Neutrophil (primary cell): ENCODE measurements around the gene SERINC4.
"Not testable (repeated sequence)": the region's sequence is repeated elsewhere in the genome, so short reads cannot be mapped to it uniquely, and the experiment has no call there.

ENCODE experiments used
- H3K27ac ChIP-seq: fragments of 200-600 bp; sonication (generic); 2 replicates; pipeline ENCODE4 v1.5.1; 2016; ENCODE audit warnings: mild to moderate bottlenecking, moderate library complexity
- H3K27me3 ChIP-seq: fragments of 200-600 bp; sonication (generic); 2 replicates; pipeline ENCODE4 v1.6.0; 2016; ENCODE audit warnings: mild to moderate bottlenecking
- H3K36me3 ChIP-seq: fragments of 200-600 bp; sonication (generic); 2 replicates; pipeline ENCODE4 v1.5.1; 2017
- H3K4me1 ChIP-seq, 2 experiments: fragments of 200-600 bp in 1 of 2; sonication (generic) in 1 of 2; 1 replicate in 1 of 2; 2 replicates in 1 of 2; pipeline versions ENCODE4 v1.5.1 to v1.6.1; 2013 to 2016; ENCODE audit warnings: low read depth in 1 of 2, low read length in 1 of 2, mild to moderate bottlenecking in 1 of 2, moderate library complexity in 1 of 2; ENCODE audit not compliant: control insufficient read depth in 1 of 2, insufficient read depth in 1 of 2
- H3K4me3 ChIP-seq, 2 experiments: fragments of 200-600 bp in 1 of 2; sonication (generic) in 1 of 2; 1 replicate in 1 of 2; 2 replicates in 1 of 2; pipeline ENCODE4 v1.5.1; 2013 to 2016; ENCODE audit warnings: low read depth in 1 of 2, low read length in 1 of 2, mild to moderate bottlenecking in 1 of 2, moderate library complexity in 1 of 2
- H3K9me3 ChIP-seq: fragments of 200-600 bp; sonication (generic); 2 replicates; pipeline ENCODE4 v1.5.1; 2016
- CTCF ChIP-seq: fragments of 200-600 bp; sonication (generic); IDR thresholded peaks from 2 replicates; pipeline ENCODE4 v1.5.1; 2016; ENCODE audit warnings: antibody characterized with exemption

SERINC4 gene

DNA sequence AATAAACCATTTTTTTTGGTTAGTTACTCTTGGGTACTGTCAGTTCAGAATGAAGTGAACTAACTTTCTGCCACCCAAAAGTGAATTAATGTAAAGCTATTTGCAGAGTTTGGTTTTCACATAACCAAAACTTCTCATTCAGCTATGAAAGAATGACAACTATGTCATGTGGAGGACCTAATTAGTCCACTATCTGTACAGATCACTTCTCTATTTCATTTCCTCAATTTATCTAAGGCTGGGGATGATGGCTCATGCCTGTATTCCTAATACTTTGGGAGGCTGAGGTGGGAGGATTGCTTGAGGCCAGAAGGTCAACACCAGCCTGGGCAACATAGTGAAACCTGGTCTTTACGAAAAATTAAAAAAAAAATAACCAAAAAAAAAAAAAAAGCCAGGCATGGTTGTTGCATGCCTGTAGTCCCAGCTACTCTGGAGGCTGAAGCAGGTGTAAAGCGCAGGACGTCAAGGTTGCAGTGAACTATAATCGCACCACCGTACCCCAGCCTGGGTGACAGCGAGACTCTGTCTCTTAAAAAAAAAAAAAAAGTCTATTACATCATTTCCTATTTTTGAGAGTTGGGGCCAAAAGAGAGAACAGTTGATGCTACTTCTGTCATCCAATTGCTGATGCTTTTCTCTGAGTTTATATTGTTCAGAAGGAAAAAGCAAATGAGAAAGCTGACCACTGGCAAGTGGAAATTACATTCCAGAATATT lies 9.1 kb upstream of the SERINC4 start:
- peak overlapping the region; percentile 73 for H3K27ac ChIP-seq
- peak overlapping the region; percentile 23 to 25 for H3K4me3 ChIP-seq
- no peak for TF ChIP-seq CTCF
- H3K4me1 ChIP-seq, result peaks cover 14 to 16% of the 10 kb centered on the region in 2 experiments
- H3K9me3 ChIP-seq, result no peaks in the 10 kb centered on the region
- no peaks in the 10 kb centered on the region for H3K27me3 ChIP-seq
- peaks cover 80% of the 10 kb centered on the region for H3K36me3 ChIP-seq

DNA sequence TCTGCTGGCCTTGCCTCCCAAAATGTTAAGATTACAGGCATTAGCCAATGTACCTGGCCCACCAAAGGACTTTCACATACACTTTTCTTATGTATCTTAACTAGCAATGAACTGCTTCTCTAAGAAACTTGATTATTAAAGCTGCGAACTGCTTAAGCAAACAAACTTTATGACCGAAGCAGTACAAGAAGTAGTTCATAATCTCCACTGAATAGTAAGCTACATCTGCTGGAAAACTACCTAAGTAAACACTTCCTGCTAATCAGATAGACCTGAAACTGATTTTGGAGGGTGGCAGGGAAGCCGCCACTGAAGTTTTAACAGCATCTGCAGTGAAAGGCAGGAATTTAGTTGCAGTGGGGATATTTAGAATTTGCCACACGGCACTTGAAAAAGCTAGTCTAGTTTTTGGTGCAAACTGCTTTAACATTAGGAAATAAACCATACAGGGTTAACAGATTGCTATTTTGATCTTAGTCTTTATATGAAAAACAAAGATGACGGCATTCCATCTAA lies 8.5 kb upstream of the SERINC4 start:
- no peak for TF ChIP-seq CTCF
- Histone ChIP-seq H3K27ac (peak overlapping the region; percentile 73), H3K36me3 (peaks cover 80% of the 10 kb centered on the region), H3K4me1 (peaks cover 14 to 16% of the 10 kb centered on the region in 2 experiments), H3K27me3 (no peaks in the 10 kb centered on the region), H3K4me3 (peak overlapping the region in 1 of 2 experiments; percentile 23), H3K9me3 (no peaks in the 10 kb centered on the region)

- H3K27me3 ChIP-seq, H3K9me3 ChIP-seq, H3K4me3 ChIP-seq, H3K27ac ChIP-seq: not testable (repeated sequence)
- H3K36me3 ChIP-seq, result peaks cover 56% of the 10 kb centered on the region
- peaks cover 17 to 19% of the 10 kb centered on the region in 2 experiments for H3K4me1 ChIP-seq
Observed at GRCh38 chr15:43802676-43803075, 2.7 kb upstream of the SERINC4 start.

GRCh38 chr15:43800286-43801141 lies 494 bp upstream of the SERINC4 start, which contains the start of gene HYPK:
Gene HYPK (plus strand): TSS chr15:43800599. CDS start chr15:43800623, 24 bp downstream.
- Histone ChIP-seq H3K27ac (peak within 1 kb of the TSS; percentile 88), H3K4me3 (peak within 1 kb of the TSS; percentile 87 to 91), H3K9me3 (no peaks in the 10 kb centered on the region), H3K27me3 (no peaks in the 10 kb centered on the region), H3K36me3 (peaks cover 52% of the 10 kb centered on the region), H3K4me1 (peaks cover 19 to 20% of the 10 kb centered on the region in 2 experiments)
- TF ChIP-seq CTCF, result peak; percentile 27

- Histone ChIP-seq H3K4me1 (peaks cover 19 to 24% of the 10 kb centered on the region in 2 experiments), H3K27ac (peak overlapping the region; percentile 88), H3K36me3 (peaks cover 52% of the 10 kb centered on the region), H3K4me3 (no peak overlapping the region), H3K27me3 (no peaks in the 10 kb centered on the region), H3K9me3 (no peaks in the 10 kb centered on the region)
- TF ChIP-seq CTCF, result no peak
Observed at GRCh38 chr15:43799209-43799944, 643 bp downstream of the SERINC4 start.
